ENCODE results near the gene MBD3L1. TPM values are rescaled to one million over a fixed set of nuclear protein-coding genes. Genes with fewer than 3 reads are reported as not detected.

The MBD3L1 gene
- total RNA-seq, 2 experiments from 2014 or later, result not detected

DNA sequence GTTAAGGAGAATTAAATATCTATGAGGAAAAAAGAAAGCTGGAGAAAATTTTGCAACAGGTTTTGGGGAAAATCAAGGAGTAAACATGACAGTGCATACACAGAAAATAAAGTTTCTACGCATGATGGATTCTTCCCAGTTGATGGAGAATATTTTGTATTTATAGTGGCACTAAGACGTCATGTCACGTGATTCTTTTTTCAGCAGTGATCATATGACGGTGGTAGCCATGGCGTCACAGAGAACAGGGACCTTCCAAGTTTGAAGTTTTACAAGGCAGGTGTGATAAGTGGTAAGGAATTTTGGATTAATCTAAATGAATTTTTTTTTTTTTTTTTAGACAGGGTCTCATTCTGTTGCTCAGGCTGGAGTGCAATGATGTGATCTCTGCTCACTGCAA lies 8.5 kb downstream of the MBD3L1 start:
- H3K9me2 ChIP-seq (ENCODE audit: insufficient read depth, low read length), result no peaks in the 10 kb centered on the region
- no peak overlapping the region for H2AFZ ChIP-seq (ENCODE audit: low read length)
- H4K20me1 ChIP-seq (ENCODE audit: insufficient read depth, low read length), result no peaks in the 10 kb centered on the region
- no peak overlapping the region for H3K27ac ChIP-seq (ENCODE audit: low read depth, low read length, poor library complexity, severe bottlenecking)
- H3K4me2 ChIP-seq (ENCODE audit: low read length), result no peak overlapping the region
- H3K4me1 ChIP-seq (ENCODE audit: insufficient read depth, low read length, poor library complexity, severe bottlenecking), result no peaks in the 10 kb centered on the region
- no peak for DNase-seq (ENCODE audit: low spot score)
- intact Hi-C loops (cut with micrococcal nuclease; ENCODE audit: unreplicated experiment), result no loop called here
- ChIA-PET POLR2A (no interaction called here), CTCF (ENCODE audit: unreplicated experiment) (no interaction called here)
- H3K4me3 ChIP-seq (ENCODE audit: low read depth, low read length, poor library complexity, severe bottlenecking), result no peak overlapping the region
- H3K79me2 ChIP-seq (ENCODE audit: insufficient read depth, low read depth, low read length), result no peaks in the 10 kb centered on the region
- no peaks in the 10 kb centered on the region for H3K9me3 ChIP-seq (ENCODE audit: low read length)
- no peaks in the 10 kb centered on the region for H3K36me3 ChIP-seq (ENCODE audit: insufficient read depth, low read length)
- BruUV-seq (replicated peaks), result no TSS peak
- TF ChIP-seq, protein P1, sequence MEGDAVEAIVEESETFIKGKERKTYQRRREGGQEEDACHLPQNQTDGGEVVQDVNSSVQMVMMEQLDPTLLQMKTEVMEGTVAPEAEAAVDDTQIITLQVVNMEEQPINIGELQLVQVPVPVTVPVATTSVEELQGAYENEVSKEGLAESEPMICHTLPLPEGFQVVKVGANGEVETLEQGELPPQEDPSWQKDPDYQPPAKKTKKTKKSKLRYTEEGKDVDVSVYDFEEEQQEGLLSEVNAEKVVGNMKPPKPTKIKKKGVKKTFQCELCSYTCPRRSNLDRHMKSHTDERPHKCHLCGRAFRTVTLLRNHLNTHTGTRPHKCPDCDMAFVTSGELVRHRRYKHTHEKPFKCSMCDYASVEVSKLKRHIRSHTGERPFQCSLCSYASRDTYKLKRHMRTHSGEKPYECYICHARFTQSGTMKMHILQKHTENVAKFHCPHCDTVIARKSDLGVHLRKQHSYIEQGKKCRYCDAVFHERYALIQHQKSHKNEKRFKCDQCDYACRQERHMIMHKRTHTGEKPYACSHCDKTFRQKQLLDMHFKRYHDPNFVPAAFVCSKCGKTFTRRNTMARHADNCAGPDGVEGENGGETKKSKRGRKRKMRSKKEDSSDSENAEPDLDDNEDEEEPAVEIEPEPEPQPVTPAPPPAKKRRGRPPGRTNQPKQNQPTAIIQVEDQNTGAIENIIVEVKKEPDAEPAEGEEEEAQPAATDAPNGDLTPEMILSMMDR (conservative IDR thresholded peaks at IDR 0.05; ENCODE audit: low read length), result no peak
- no peak for TF ChIP-seq EZH2phosphoT487 (IDR thresholded peaks at IDR 0.05; ENCODE audit: borderline replicate concordance, low read depth, low read length)

DNA sequence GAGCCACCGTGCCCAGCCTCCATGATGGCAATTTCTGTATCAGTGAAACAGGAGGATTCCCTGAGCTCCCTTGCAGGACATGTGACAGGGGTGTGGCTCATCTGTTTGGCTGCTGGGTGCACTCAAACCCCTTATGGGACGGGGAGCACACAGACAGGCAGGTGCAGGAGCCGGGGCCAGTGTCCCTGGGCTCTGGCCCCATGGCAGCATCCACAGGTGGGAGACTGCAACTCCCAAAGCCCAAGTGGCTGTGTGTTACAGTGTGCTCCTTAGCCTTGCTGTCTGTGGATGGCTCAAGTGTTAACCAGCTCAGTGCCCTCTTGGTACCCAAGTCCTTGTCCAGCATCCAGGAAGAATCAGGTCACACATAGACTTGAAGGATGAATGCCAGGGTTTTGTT lies 14.6 kb downstream of the MBD3L1 start:
- CTCF ChIA-PET (ENCODE audit: unreplicated experiment), result no interaction called here

DNA sequence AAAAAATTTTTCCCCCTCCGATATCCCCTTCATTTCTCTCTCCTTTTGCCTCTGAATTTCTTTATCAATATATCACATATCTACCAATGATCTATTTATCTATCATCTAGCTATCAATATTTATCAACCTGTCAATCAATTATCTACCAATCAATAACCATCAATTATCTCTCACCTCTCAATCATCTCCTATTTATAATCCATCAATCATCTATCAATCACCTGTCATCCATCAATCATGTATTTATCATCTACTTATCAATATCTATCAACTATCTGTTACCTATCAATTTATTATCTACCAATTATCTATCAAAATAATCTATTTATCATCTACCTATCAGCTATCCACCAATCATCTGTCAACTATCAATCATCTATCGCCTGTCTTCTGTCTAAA lies 17.1 kb downstream of the MBD3L1 start:
- intact Hi-C loops (cut with micrococcal nuclease; ENCODE audit: unreplicated experiment), result no loop called here

More for the DNA sequence above, 14.6 kb downstream of the MBD3L1 start:
- Histone ChIP-seq H3K27ac (ENCODE audit: low read depth, low read length, poor library complexity, severe bottlenecking) (no peak overlapping the region), H3K79me2 (ENCODE audit: insufficient read depth, low read depth, low read length) (no peaks in the 10 kb centered on the region), H3K4me1 (ENCODE audit: insufficient read depth, low read length, poor library complexity, severe bottlenecking) (no peaks in the 10 kb centered on the region), H3K4me2 (ENCODE audit: low read length) (no peak overlapping the region), H3K4me3 (ENCODE audit: low read depth, low read length, poor library complexity, severe bottlenecking) (no peak overlapping the region), H3K9me2 (ENCODE audit: insufficient read depth, low read length) (no peaks in the 10 kb centered on the region), H3K9me3 (ENCODE audit: low read length) (peaks cover 7% of the 10 kb centered on the region; the same call in 1 of the 2 replicates), H4K20me1 (ENCODE audit: insufficient read depth, low read length) (no peaks in the 10 kb centered on the region), H3K36me3 (ENCODE audit: insufficient read depth, low read length) (no peaks in the 10 kb centered on the region), H2AFZ (ENCODE audit: low read length) (no peak overlapping the region)
- no TSS peak for BruUV-seq (replicated peaks)
- TF ChIP-seq EZH2phosphoT487 (IDR thresholded peaks at IDR 0.05; ENCODE audit: borderline replicate concordance, low read depth, low read length), result no peak
- TF ChIP-seq, protein P1 (conservative IDR thresholded peaks at IDR 0.05; ENCODE audit: low read length), result no peak
- POLR2A ChIA-PET, result no interaction called here
- intact Hi-C loops (cut with micrococcal nuclease; ENCODE audit: unreplicated experiment), result no loop called here
- no peak for DNase-seq (ENCODE audit: low spot score)

More for the DNA sequence above, 17.1 kb downstream of the MBD3L1 start:
- BruUV-seq (replicated peaks), result no TSS peak
- no peak overlapping the region for H3K27ac ChIP-seq (ENCODE audit: low read depth, low read length, poor library complexity, severe bottlenecking)
- no peaks in the 10 kb centered on the region for H3K4me1 ChIP-seq (ENCODE audit: insufficient read depth, low read length, poor library complexity, severe bottlenecking)
- H3K36me3 ChIP-seq (ENCODE audit: insufficient read depth, low read length), result no peaks in the 10 kb centered on the region
- TF ChIP-seq EZH2phosphoT487 (IDR thresholded peaks at IDR 0.05; ENCODE audit: borderline replicate concordance, low read depth, low read length), result no peak
- TF ChIP-seq, protein P1 (conservative IDR thresholded peaks at IDR 0.05; ENCODE audit: low read length), result no peak
- H3K4me2 ChIP-seq (ENCODE audit: low read length), result no peak overlapping the region
- POLR2A ChIA-PET, result no interaction called here
- no peaks in the 10 kb centered on the region for H4K20me1 ChIP-seq (ENCODE audit: insufficient read depth, low read length)
- H3K9me2 ChIP-seq (ENCODE audit: insufficient read depth, low read length), result no peaks in the 10 kb centered on the region
- H3K9me3 ChIP-seq (ENCODE audit: low read length), result peaks cover 7% of the 10 kb centered on the region; the same call in 1 of the 2 replicates
- H2AFZ ChIP-seq (ENCODE audit: low read length), result no peak overlapping the region
- no peak for DNase-seq (ENCODE audit: low spot score)
- H3K4me3 ChIP-seq (ENCODE audit: low read depth, low read length, poor library complexity, severe bottlenecking), result no peak overlapping the region
- no peaks in the 10 kb centered on the region for H3K79me2 ChIP-seq (ENCODE audit: insufficient read depth, low read depth, low read length)
- CTCF ChIA-PET (ENCODE audit: unreplicated experiment), result no interaction called here
